ENCODE results near the gene RPL6. TPM values are rescaled to one million over a fixed set of nuclear protein-coding genes. Genes with fewer than 3 reads are reported as not detected.

The RPL6 gene
- total and polyA plus RNA-seq, 9 of the 15 experiments (the other 6 are each of a cell fraction or from before 2014, with no cell fraction given) = 1,519 to 3,103 (median 2,396) TPM

- TF ChIP-seq PRDM10 (IDR thresholded peaks at IDR 0.05; ENCODE audit: partially characterized antibody) (peak; percentile 39), ZBTB5 (IDR thresholded peaks at IDR 0.05) (no peak), FOXA3 (CRISPR knock-in tag; conservative IDR thresholded peaks at IDR 0.05 in 1 of 2, IDR thresholded peaks at IDR 0.05 in 1 of 2) (no peak), NR2F6 (CRISPR knock-in tag; IDR thresholded peaks at IDR 0.05) (no peak), CBFB (CRISPR knock-in tag; IDR thresholded peaks at IDR 0.05) (0 out of 2 replicates have a peak, but pooled peaks have one; percentile 49), SMARCA5 (IDR thresholded peaks at IDR 0.05) (no peak), MAZ (CRISPR knock-in tag; conservative IDR thresholded peaks at IDR 0.05 in 1 of 2, IDR thresholded peaks at IDR 0.05 in 1 of 2) (peak in 1 of 2 experiments; percentile 49; a peak in 1 of 4 replicates), CEBPB (tag; IDR thresholded peaks at IDR 0.05) (0 out of 2 replicates have a peak, but pooled peaks have one; percentile 32), ZNF140 (CRISPR knock-in tag; IDR thresholded peaks at IDR 0.05) (no peak), PBX2 (CRISPR knock-in tag; IDR thresholded peaks at IDR 0.05; ENCODE audit: low read depth) (no peak), PBX2 (tag; conservative IDR thresholded peaks at IDR 0.05; ENCODE audit: low read depth) (no peak), ZFP1 (CRISPR knock-in tag; IDR thresholded peaks at IDR 0.05) (no peak), ZNF445 (CRISPR knock-in tag; IDR thresholded peaks at IDR 0.05; ENCODE audit: low read depth) (no peak), HOXB6 (CRISPR knock-in tag; IDR thresholded peaks at IDR 0.05; ENCODE audit: borderline replicate concordance) (no peak)
Measured at GRCh38 chr12:112409064-112409905, at the start of gene RPL6 (continued).

Data from K562 (cell line).